SK-N-SH (cell line): ENCODE results near the gene TPPP.

ENCODE experiments used
- CHD2 ChIP-seq: fragments of 150-350 bp; IDR thresholded peaks from 2 replicates; pipeline ENCODE4 v1.6.1; 2018; ENCODE audit warnings: low read length; ENCODE audit not compliant: partially characterized antibody
- EP300 ChIP-seq, 2 experiments: IDR thresholded peaks; 2 replicates each; pipeline versions ENCODE4 v1.4.0 to v1.6.1; 2012; ENCODE audit warnings: borderline replicate concordance in 1 of 2, low read depth in 1 of 2, low read length in 1 of 2
- FOXJ3 ChIP-seq: sonication (generic); formaldehyde crosslinking; IDR thresholded peaks from 2 replicates; pipeline ENCODE4 v1.5.1; 2020; ENCODE audit warnings: mild to moderate bottlenecking, missing genetic modification reagents
- GABPA ChIP-seq: IDR thresholded peaks from 2 replicates; pipeline ENCODE4 v1.4.0; 2012; ENCODE audit warnings: low read depth, mild to moderate bottlenecking
- TAF1 ChIP-seq: IDR thresholded peaks from 2 replicates; pipeline ENCODE4 v1.6.1; 2012; ENCODE audit warnings: low read depth, mild to moderate bottlenecking, low read length, moderate library complexity, borderline replicate concordance
- YY1 ChIP-seq: IDR thresholded peaks from 2 replicates; pipeline ENCODE4 v1.4.0; 2012; ENCODE audit warnings: low read depth, mild to moderate bottlenecking
- TF ChIP-seq, protein P1 (sequence below): fragments of 200-600 bp; sonication (generic); IDR thresholded peaks from 2 replicates; pipeline ENCODE4 v1.6.1; 2017; ENCODE audit warnings: antibody characterized with exemption, mild to moderate bottlenecking, moderate library complexity
- TF ChIP-seq, protein P2 (sequence below): fragments of 150-350 bp; IDR thresholded peaks from 2 replicates; pipeline ENCODE4 v1.6.1; 2017; ENCODE audit warnings: antibody characterized with exemption, low read length, low read depth, borderline replicate concordance

DNA sequence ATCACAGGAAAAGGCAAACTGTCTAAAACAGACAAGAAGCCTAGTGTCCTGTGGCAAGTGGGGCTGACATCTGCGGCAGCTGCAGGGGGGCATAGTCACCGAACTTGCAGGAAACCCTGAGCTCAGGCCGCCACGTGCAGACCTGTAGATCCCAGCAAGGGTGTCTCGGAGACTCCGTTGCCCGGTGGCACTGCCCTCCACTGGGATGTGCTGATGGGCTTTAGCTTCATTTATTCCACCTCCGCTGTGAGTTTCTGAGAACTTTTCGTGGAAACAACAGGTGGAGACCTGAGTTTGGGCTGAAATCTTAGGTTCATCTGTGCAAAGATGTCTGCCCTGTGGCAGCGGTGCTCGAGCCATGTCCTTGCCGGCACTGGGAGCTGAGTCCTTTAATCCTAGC is 59.0 kb downstream of the TPPP start:
- TF ChIP-seq, protein P1, sequence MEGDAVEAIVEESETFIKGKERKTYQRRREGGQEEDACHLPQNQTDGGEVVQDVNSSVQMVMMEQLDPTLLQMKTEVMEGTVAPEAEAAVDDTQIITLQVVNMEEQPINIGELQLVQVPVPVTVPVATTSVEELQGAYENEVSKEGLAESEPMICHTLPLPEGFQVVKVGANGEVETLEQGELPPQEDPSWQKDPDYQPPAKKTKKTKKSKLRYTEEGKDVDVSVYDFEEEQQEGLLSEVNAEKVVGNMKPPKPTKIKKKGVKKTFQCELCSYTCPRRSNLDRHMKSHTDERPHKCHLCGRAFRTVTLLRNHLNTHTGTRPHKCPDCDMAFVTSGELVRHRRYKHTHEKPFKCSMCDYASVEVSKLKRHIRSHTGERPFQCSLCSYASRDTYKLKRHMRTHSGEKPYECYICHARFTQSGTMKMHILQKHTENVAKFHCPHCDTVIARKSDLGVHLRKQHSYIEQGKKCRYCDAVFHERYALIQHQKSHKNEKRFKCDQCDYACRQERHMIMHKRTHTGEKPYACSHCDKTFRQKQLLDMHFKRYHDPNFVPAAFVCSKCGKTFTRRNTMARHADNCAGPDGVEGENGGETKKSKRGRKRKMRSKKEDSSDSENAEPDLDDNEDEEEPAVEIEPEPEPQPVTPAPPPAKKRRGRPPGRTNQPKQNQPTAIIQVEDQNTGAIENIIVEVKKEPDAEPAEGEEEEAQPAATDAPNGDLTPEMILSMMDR, result no peak
- TF ChIP-seq TAF1, result no peak
- no peak for TF ChIP-seq EP300 (IDR thresholded peaks at IDR 0.05; ENCODE audit: borderline replicate concordance in 1 of 2, low read depth in 1 of 2, low read length in 1 of 2)
- no peak for TF ChIP-seq FOXJ3 (CRISPR knock-in tag)
- TF ChIP-seq, protein P2, sequence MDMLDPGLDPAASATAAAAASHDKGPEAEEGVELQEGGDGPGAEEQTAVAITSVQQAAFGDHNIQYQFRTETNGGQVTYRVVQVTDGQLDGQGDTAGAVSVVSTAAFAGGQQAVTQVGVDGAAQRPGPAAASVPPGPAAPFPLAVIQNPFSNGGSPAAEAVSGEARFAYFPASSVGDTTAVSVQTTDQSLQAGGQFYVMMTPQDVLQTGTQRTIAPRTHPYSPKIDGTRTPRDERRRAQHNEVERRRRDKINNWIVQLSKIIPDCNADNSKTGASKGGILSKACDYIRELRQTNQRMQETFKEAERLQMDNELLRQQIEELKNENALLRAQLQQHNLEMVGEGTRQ, result no peak
- TF ChIP-seq YY1, result no peak
- TF ChIP-seq CHD2, result no peak
- no peak for TF ChIP-seq GABPA
